ENCODE measurements around the gene UAP1L1. TPM values are rescaled to one million over a fixed set of nuclear protein-coding genes. Genes with fewer than 3 reads are reported as not detected.

The UAP1L1 gene
- polyA plus RNA-seq, 1 donor from 2014 or later = 0.21 TPM

DNA sequence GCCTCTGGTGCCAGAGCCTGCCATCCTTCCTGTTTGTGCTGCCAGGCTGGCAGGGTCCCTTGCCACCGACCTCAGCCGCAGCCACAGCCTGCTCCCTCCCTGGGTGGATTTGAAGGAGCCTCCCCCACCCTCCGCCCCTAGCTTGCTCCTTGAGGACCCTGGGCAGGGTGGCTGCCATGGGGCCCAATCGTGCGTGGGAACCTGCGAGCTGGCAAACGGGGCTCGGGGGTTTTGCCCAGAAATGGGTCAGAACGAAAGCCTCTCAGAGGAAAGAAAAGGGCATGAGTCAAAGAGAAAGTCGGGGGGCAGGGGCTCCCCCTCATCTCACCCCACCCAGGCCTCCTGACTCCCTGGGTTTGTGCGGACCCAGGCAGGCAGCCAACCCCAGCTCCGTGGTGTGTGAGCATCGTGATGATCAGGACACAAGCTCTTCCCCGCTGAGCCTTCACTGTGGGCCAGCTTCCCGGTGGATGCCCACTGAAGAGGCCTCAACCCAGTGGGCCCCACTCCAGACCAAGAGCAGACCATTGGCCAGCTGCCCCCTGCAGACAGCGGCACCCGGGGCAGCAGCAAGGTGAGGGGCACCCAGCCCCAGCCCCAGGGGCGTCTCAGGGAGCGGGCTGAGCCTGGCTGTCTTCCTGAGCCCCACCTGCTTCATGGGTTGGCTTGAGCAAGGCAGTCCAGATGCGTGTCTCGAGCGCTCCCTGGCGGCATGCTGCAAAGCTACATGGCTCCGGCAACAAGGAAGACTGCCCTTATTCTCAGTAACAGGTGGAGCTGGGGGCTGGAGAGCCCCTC, 42.4 kb upstream of the UAP1L1 start:
- H3K79me2 ChIP-seq (replicated peaks; ENCODE audit: insufficient read depth, low read length) = no peaks in the 10 kb centered on the region
- H4K20me1 ChIP-seq (ENCODE audit: insufficient read depth) = no peaks in the 10 kb centered on the region
- H3K27me3 ChIP-seq (ENCODE audit: insufficient read depth, low read depth, low read length) = no peaks in the 10 kb centered on the region
- H3K4me2 ChIP-seq (ENCODE audit: low read length) = no peak overlapping the region
- H3K9me3 ChIP-seq (ENCODE audit: low read length) = no peaks in the 10 kb centered on the region
- no peaks in the 10 kb centered on the region for H3K9me2 ChIP-seq (ENCODE audit: insufficient read depth, low read length)
- no peaks in the 10 kb centered on the region for H3K36me3 ChIP-seq (ENCODE audit: insufficient read depth, low read length)
- H3F3A ChIP-seq (ENCODE audit: insufficient read depth, low read length, poor library complexity, severe bottlenecking) = no peaks in the 10 kb centered on the region
- H3K9ac ChIP-seq (ENCODE audit: low read length) = no peak overlapping the region
- no peak overlapping the region for H3K27ac ChIP-seq (ENCODE audit: low read length)
- TF ChIP-seq EP300 (conservative IDR thresholded peaks at IDR 0.05; ENCODE audit: poor library complexity, severe bottlenecking) (no peak), RAD21 (conservative IDR thresholded peaks at IDR 0.05) (peak; percentile 75), MXI1 (conservative IDR thresholded peaks at IDR 0.05; ENCODE audit: poor library complexity, severe bottlenecking) (no peak), POLR2AphosphoS5 (IDR thresholded peaks at IDR 0.05) (no peak), SMC3 (conservative IDR thresholded peaks at IDR 0.05; ENCODE audit: poor library complexity) (peak; percentile 79)
- TF ChIP-seq, protein P1, sequence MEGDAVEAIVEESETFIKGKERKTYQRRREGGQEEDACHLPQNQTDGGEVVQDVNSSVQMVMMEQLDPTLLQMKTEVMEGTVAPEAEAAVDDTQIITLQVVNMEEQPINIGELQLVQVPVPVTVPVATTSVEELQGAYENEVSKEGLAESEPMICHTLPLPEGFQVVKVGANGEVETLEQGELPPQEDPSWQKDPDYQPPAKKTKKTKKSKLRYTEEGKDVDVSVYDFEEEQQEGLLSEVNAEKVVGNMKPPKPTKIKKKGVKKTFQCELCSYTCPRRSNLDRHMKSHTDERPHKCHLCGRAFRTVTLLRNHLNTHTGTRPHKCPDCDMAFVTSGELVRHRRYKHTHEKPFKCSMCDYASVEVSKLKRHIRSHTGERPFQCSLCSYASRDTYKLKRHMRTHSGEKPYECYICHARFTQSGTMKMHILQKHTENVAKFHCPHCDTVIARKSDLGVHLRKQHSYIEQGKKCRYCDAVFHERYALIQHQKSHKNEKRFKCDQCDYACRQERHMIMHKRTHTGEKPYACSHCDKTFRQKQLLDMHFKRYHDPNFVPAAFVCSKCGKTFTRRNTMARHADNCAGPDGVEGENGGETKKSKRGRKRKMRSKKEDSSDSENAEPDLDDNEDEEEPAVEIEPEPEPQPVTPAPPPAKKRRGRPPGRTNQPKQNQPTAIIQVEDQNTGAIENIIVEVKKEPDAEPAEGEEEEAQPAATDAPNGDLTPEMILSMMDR (IDR thresholded peaks at IDR 0.05; ENCODE audit: poor library complexity, severe bottlenecking) = peak; percentile 91
- TF ChIP-seq, protein P2, sequence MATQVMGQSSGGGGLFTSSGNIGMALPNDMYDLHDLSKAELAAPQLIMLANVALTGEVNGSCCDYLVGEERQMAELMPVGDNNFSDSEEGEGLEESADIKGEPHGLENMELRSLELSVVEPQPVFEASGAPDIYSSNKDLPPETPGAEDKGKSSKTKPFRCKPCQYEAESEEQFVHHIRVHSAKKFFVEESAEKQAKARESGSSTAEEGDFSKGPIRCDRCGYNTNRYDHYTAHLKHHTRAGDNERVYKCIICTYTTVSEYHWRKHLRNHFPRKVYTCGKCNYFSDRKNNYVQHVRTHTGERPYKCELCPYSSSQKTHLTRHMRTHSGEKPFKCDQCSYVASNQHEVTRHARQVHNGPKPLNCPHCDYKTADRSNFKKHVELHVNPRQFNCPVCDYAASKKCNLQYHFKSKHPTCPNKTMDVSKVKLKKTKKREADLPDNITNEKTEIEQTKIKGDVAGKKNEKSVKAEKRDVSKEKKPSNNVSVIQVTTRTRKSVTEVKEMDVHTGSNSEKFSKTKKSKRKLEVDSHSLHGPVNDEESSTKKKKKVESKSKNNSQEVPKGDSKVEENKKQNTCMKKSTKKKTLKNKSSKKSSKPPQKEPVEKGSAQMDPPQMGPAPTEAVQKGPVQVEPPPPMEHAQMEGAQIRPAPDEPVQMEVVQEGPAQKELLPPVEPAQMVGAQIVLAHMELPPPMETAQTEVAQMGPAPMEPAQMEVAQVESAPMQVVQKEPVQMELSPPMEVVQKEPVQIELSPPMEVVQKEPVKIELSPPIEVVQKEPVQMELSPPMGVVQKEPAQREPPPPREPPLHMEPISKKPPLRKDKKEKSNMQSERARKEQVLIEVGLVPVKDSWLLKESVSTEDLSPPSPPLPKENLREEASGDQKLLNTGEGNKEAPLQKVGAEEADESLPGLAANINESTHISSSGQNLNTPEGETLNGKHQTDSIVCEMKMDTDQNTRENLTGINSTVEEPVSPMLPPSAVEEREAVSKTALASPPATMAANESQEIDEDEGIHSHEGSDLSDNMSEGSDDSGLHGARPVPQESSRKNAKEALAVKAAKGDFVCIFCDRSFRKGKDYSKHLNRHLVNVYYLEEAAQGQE (IDR thresholded peaks at IDR 0.05; ENCODE audit: borderline replicate concordance) = no peak
- no peak overlapping the region for H3K4me3 ChIP-seq (ENCODE audit: low read length)
- no peak overlapping the region for H2AFZ ChIP-seq (ENCODE audit: low read depth, low read length)

DNA sequence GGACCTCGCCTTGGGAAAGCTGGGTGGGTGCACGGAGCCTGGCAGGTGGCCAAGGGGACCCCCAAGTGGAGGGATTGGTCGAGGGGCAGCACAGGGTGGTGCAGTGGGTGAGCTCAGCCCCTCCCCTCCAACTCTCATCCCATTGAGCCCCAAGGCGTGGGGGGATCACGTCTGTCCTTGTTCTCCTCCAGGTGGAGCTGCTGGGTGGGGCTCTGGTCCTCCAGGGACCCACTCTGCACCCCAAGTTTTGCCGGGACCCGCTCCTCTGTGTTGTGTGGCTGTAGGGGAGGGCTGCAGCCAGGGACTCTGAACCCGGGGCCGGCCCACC, 41.8 kb upstream of the UAP1L1 start:
- H3K9me2 ChIP-seq (ENCODE audit: insufficient read depth, low read length) = no peaks in the 10 kb centered on the region
- TF ChIP-seq SMC3 (conservative IDR thresholded peaks at IDR 0.05; ENCODE audit: poor library complexity) = peak; percentile 5
- TF ChIP-seq, protein P1 (IDR thresholded peaks at IDR 0.05; ENCODE audit: poor library complexity, severe bottlenecking) = no peak
- no peaks in the 10 kb centered on the region for H3K27me3 ChIP-seq (ENCODE audit: insufficient read depth, low read depth, low read length)
- H4K20me1 ChIP-seq (ENCODE audit: insufficient read depth) = no peaks in the 10 kb centered on the region
- H3K79me2 ChIP-seq (replicated peaks; ENCODE audit: insufficient read depth, low read length) = no peaks in the 10 kb centered on the region
- no peaks in the 10 kb centered on the region for H3F3A ChIP-seq (ENCODE audit: insufficient read depth, low read length, poor library complexity, severe bottlenecking)
- H3K36me3 ChIP-seq (ENCODE audit: insufficient read depth, low read length) = no peaks in the 10 kb centered on the region
- no peak overlapping the region for H3K4me3 ChIP-seq (ENCODE audit: low read length)
- H3K9me3 ChIP-seq (ENCODE audit: low read length) = no peaks in the 10 kb centered on the region
- no peak overlapping the region for H2AFZ ChIP-seq (ENCODE audit: low read depth, low read length)
- no peak overlapping the region for H3K4me2 ChIP-seq (ENCODE audit: low read length)
- H3K27ac ChIP-seq (ENCODE audit: low read length) = no peak overlapping the region
- no peak overlapping the region for H3K9ac ChIP-seq (ENCODE audit: low read length)

Data from neural cell (in vitro differentiated cells).